Heart left ventricle (tissue), 13 donors: ENCODE results near the gene SEC14L5.

Experiments
- POLR2A ChIP-seq, 2 donors: fragments of 450-650 bp; IDR thresholded peaks; one replicate each; pipeline ENCODE4 v1.6.1; 2017; ENCODE audit warnings: antibody characterized with exemption in 2 of 2, mild to moderate bottlenecking in 2 of 2, moderate library complexity in 2 of 2
- TF ChIP-seq, protein P1 (sequence below), 12 donors: fragments of 200-600 bp; sonication (generic) in 4 of 12; IDR thresholded peaks; one replicate each; pipeline versions ENCODE4 v1.5.0 to v1.8.0; 2018 to 2022; ENCODE audit warnings: antibody characterized with exemption in 12 of 12, mild to moderate bottlenecking in 5 of 12
- donor health status: ischemic (EF 13 %, LVEDD 7.1; RV severe dilation, severe dysfunction).
- donor health status: DM: no; HTN: yes; CAD: no.
- donor health status: DM: no; HTN: no; CAD: no.
- donor health status: ischemic (EF 25% LVEDD 6.9; RV normal size, moderate dysfunction).
- donor health status: ischemic (EF 25% LVEDD 5.7; RV mildly dilated, moderate dysfunction).
- donor health status: ischemic (EF 35%, LVEDD 5.7; RV mildly dilated, moderate dysfunction).
- donor health status: nonischemic (EF 11% LVEDD 7.7; RV severe dilation, severe dysfunction).
- donor health status: DM: yes; HTN: yes; CAD: no.
- donor health status: PGD.
- donor health status: ischemic (EF 29% LVEDD 5.4; RV normal size, mild dysfunction).
- donor health status: nonischemic (EF 23%, LVEDD 6.1; RV moderate dilation, normal function).

GRCh38 chr16:4909825-4910224 lies 48.3 kb upstream of the SEC14L5 start:
- no peak for TF ChIP-seq POLR2A (IDR thresholded peaks at IDR 0.05)
- TF ChIP-seq, protein P1, sequence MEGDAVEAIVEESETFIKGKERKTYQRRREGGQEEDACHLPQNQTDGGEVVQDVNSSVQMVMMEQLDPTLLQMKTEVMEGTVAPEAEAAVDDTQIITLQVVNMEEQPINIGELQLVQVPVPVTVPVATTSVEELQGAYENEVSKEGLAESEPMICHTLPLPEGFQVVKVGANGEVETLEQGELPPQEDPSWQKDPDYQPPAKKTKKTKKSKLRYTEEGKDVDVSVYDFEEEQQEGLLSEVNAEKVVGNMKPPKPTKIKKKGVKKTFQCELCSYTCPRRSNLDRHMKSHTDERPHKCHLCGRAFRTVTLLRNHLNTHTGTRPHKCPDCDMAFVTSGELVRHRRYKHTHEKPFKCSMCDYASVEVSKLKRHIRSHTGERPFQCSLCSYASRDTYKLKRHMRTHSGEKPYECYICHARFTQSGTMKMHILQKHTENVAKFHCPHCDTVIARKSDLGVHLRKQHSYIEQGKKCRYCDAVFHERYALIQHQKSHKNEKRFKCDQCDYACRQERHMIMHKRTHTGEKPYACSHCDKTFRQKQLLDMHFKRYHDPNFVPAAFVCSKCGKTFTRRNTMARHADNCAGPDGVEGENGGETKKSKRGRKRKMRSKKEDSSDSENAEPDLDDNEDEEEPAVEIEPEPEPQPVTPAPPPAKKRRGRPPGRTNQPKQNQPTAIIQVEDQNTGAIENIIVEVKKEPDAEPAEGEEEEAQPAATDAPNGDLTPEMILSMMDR (IDR thresholded peaks at IDR 0.05), result no peak
